H1 (cell line): ENCODE measurements around the gene ATF3. TPM values are rescaled to one million over a fixed set of nuclear protein-coding genes. Genes with fewer than 3 reads are reported as not detected.
A peak's percentile ranks its signal among the peaks of the same experiment; 100 is the strongest.

Experiments
- CTCF ChIA-PET: fragments of 300-600 bp; sonication (Branson Sonifier 250); formaldehyde crosslinking; loops from one replicate; lab custom pipeline; 2021; ENCODE audit not compliant: partially characterized antibody; lab: Charles Lee
- POLR2A ChIA-PET: fragments of 300-600 bp; sonication (Branson Sonifier 250); formaldehyde crosslinking; loops from one replicate; lab custom pipeline; 2021; ENCODE audit warnings: inconsistent platforms; ENCODE audit not compliant: partially characterized antibody; lab: Charles Lee
- DNase-seq, 2 experiments: peaks; one replicate each; pipeline versions ENCODE4 v3.0.0 to v3.0.0-alpha.2; 2010 to 2022; ENCODE audit warnings: low spot score in 2 of 2, low read depth in 1 of 2, mixed read lengths in 1 of 2
- FAIRE-seq: peaks from 2 replicates; lab custom pipeline; 2011; peaks lifted over from hg19 to GRCh38; lab: Jason Lieb, UNC
- H2AFZ ChIP-seq: 2 replicates; pipeline ENCODE4 v1.8.1; 2012; ENCODE audit warnings: low read length, inconsistent platforms
- H2AK5ac ChIP-seq: 2 replicates; pipeline ENCODE4 v1.6.1; 2013; ENCODE audit warnings: low read depth, low read length
- H2BK120ac ChIP-seq: replicated peaks from 2 replicates; pipeline ENCODE3; 2013; ENCODE audit warnings: low read depth, low read length, inconsistent platforms
- H2BK12ac ChIP-seq: 2 replicates; pipeline ENCODE4 v1.6.1; 2013; ENCODE audit warnings: low read depth, low read length
- H2BK15ac ChIP-seq: 2 replicates; pipeline ENCODE4 v1.6.1; 2013; ENCODE audit warnings: low read length
- H2BK20ac ChIP-seq: 2 replicates; pipeline ENCODE4 v1.6.1; 2013; ENCODE audit warnings: low read length
- H2BK5ac ChIP-seq: 2 replicates; pipeline ENCODE4 v1.6.1; 2013; ENCODE audit warnings: low read depth, low read length
- H3K14ac ChIP-seq: 2 replicates; pipeline ENCODE4 v1.6.1; 2013; ENCODE audit warnings: inconsistent platforms; ENCODE audit not compliant: insufficient read length
- H3K18ac ChIP-seq: 2 replicates; pipeline ENCODE4 v1.6.1; 2013; ENCODE audit warnings: low read length; ENCODE audit errors: extremely low read depth
- H3K23ac ChIP-seq: 2 replicates; pipeline ENCODE4 v1.6.1; 2013; ENCODE audit warnings: inconsistent platforms; ENCODE audit not compliant: insufficient read length
- H3K23me2 ChIP-seq: 2 replicates; pipeline ENCODE4 v1.6.1; 2013; ENCODE audit warnings: low read depth, low read length
- H3K27ac ChIP-seq: 2 replicates; pipeline ENCODE4 v1.6.1; 2011; ENCODE audit warnings: low read depth, low read length, inconsistent platforms
- H3K27me3 ChIP-seq, 4 experiments: replicated peaks in 1 of 4; 1 replicate in 1 of 4; 2 replicates in 3 of 4; pipeline versions ENCODE4 v1.6.1 to v1.8.1; 2011 to 2013; ENCODE audit warnings: low read length in 3 of 4, mild to moderate bottlenecking in 3 of 4, inconsistent platforms in 2 of 4, mixed read lengths in 2 of 4, moderate library complexity in 1 of 4; ENCODE audit not compliant: control insufficient read depth in 3 of 4, insufficient read depth in 3 of 4; ENCODE audit errors: extremely low read depth in 1 of 4
- H3K36me3 ChIP-seq, 4 experiments: 2 replicates each; pipeline versions ENCODE4 v1.6.1 to v1.8.1; 2011 to 2013; ENCODE audit warnings: mild to moderate bottlenecking in 4 of 4, low read length in 3 of 4, moderate library complexity in 2 of 4, control low read depth in 1 of 4, inconsistent platforms in 1 of 4; ENCODE audit not compliant: insufficient read depth in 4 of 4, control insufficient read depth in 2 of 4
- H3K4ac ChIP-seq: replicated peaks from 2 replicates; pipeline ENCODE3; 2013; ENCODE audit warnings: low read length, low read depth, mixed read lengths, inconsistent platforms; ENCODE audit not compliant: insufficient read length
- H3K4me1 ChIP-seq, 4 experiments: replicated peaks in 1 of 4; 1 replicate in 1 of 4; 2 replicates in 3 of 4; pipeline versions ENCODE4 v1.6.1 to v1.8.1; 2011 to 2013; ENCODE audit warnings: low read length in 3 of 4, inconsistent platforms in 2 of 4, mixed read lengths in 1 of 4; ENCODE audit not compliant: insufficient read depth in 4 of 4, control insufficient read depth in 3 of 4
- H3K4me2 ChIP-seq, 2 experiments: 2 replicates each; pipeline versions ENCODE4 v1.6.1 to v1.8.1; 2011 to 2013; ENCODE audit warnings: low read depth in 2 of 2, low read length in 2 of 2, control low read depth in 1 of 2, inconsistent platforms in 1 of 2, mild to moderate bottlenecking in 1 of 2; ENCODE audit not compliant: insufficient read depth in 1 of 2
- H3K4me3 ChIP-seq, 4 experiments: fragments of 200-600, 300-600 bp in 1 of 4; sonication (generic), shearing (Covaris generic), sonication (Bioruptor Twin) in 1 of 4; 2 replicates each; pipeline versions ENCODE4 v1.5.1 to v1.8.1; 2011 to 2016; ENCODE audit warnings: low read length in 4 of 4, low read depth in 3 of 4, control low read depth in 2 of 4, inconsistent platforms in 2 of 4, mild to moderate bottlenecking in 2 of 4, mixed read lengths in 1 of 4, moderate library complexity in 1 of 4; ENCODE audit not compliant: insufficient read depth in 2 of 4; ENCODE audit errors: extremely low read depth in 1 of 4
- H3K56ac ChIP-seq: replicated peaks from 2 replicates; pipeline ENCODE3; 2013; ENCODE audit warnings: low read depth, mild to moderate bottlenecking, mixed read lengths, low read length, inconsistent platforms; ENCODE audit not compliant: insufficient read length
- H3K79me1 ChIP-seq: 2 replicates; pipeline ENCODE4 v1.6.1; 2013; ENCODE audit warnings: low read depth, low read length, control low read depth
- H3K79me2 ChIP-seq, 2 experiments: 2 replicates each; pipeline versions ENCODE4 v1.6.1 to v1.8.1; 2012 to 2013; ENCODE audit warnings: low read length in 2 of 2, mild to moderate bottlenecking in 2 of 2, inconsistent platforms in 1 of 2; ENCODE audit not compliant: insufficient read depth in 2 of 2, control insufficient read depth in 1 of 2
- H3K9ac ChIP-seq, 4 experiments: replicated peaks in 1 of 4; 1 replicate in 1 of 4; 2 replicates in 3 of 4; pipeline versions ENCODE4 v1.6.1 to v1.8.1; 2011 to 2013; ENCODE audit warnings: low read depth in 3 of 4, low read length in 3 of 4, control low read depth in 2 of 4, mild to moderate bottlenecking in 2 of 4, moderate library complexity in 2 of 4, inconsistent platforms in 1 of 4; ENCODE audit errors: extremely low read depth in 1 of 4
- H3K9me3 ChIP-seq, 2 experiments: 2 replicates each; pipeline versions ENCODE4 v1.6.1 to v1.8.1; 2012 to 2013; ENCODE audit warnings: mild to moderate bottlenecking in 2 of 2, moderate library complexity in 2 of 2, control low read depth in 1 of 2, inconsistent platforms in 1 of 2, low read depth in 1 of 2, low read length in 1 of 2, mixed read lengths in 1 of 2; ENCODE audit not compliant: insufficient read depth in 2 of 2
- H4K20me1 ChIP-seq, 2 experiments: replicated peaks in 1 of 2; 2 replicates each; pipeline versions ENCODE3 to v1.8.1; 2011 to 2013; ENCODE audit warnings: inconsistent platforms in 2 of 2, low read length in 2 of 2, mild to moderate bottlenecking in 1 of 2; ENCODE audit not compliant: insufficient read depth in 2 of 2, control insufficient read depth in 1 of 2
- H4K5ac ChIP-seq: 2 replicates; pipeline ENCODE4 v1.6.1; 2013; ENCODE audit warnings: low read length, low read depth, mixed read lengths, inconsistent platforms; ENCODE audit not compliant: insufficient read length
- H4K8ac ChIP-seq: 2 replicates; pipeline ENCODE4 v1.8.0; 2013; ENCODE audit warnings: mild to moderate bottlenecking, moderate library complexity, low read length, inconsistent platforms; ENCODE audit not compliant: insufficient read depth; ENCODE audit errors: extremely low read depth
- H4K91ac ChIP-seq: replicated peaks from 2 replicates; pipeline ENCODE3; 2013; ENCODE audit warnings: low read length, mixed read lengths, inconsistent platforms; ENCODE audit not compliant: insufficient read length
- ASH2L ChIP-seq: fragments of 200-600, 300-600 bp; sonication (generic); IDR thresholded peaks from one replicate; pipeline ENCODE4 v1.7.1; 2017; ENCODE audit warnings: low read length
- BACH1 ChIP-seq: IDR thresholded peaks from 2 replicates; pipeline ENCODE4 v1.6.1; 2012; ENCODE audit warnings: low read length, improper control_type of control experiment
- BCL11A ChIP-seq, 2 experiments: IDR thresholded peaks; one replicate each; pipeline ENCODE4 v1.6.1; 2011; ENCODE audit warnings: low read depth in 2 of 2, low read length in 2 of 2, mild to moderate bottlenecking in 2 of 2
- CBX5 ChIP-seq: fragments of 300-800, 300-1000 bp; sonication (generic); IDR thresholded peaks from 2 replicates; pipeline ENCODE4 v1.7.1; 2016; ENCODE audit warnings: antibody characterized with exemption, low read length, low read depth
- CEBPB ChIP-seq: IDR thresholded peaks from 2 replicates; pipeline ENCODE4 v1.6.1; 2012; ENCODE audit warnings: low read depth, low read length
- JUN ChIP-seq: IDR thresholded peaks from 2 replicates; pipeline ENCODE4 v1.6.1; 2011; ENCODE audit warnings: low read depth, mild to moderate bottlenecking, improper control_type of control experiment, low read length
- KDM4A ChIP-seq: IDR thresholded peaks from one replicate; pipeline ENCODE4 v1.7.1; 2012; ENCODE audit warnings: low read depth, mild to moderate bottlenecking, moderate library complexity, low read length, inconsistent platforms; ENCODE audit not compliant: severe bottlenecking
- MAX ChIP-seq: IDR thresholded peaks from 2 replicates; pipeline ENCODE4 v1.6.1; 2012; ENCODE audit warnings: inconsistent platforms
- SRF ChIP-seq: IDR thresholded peaks from 2 replicates; pipeline ENCODE4 v1.6.1; 2011; ENCODE audit warnings: mild to moderate bottlenecking, low read depth, low read length, moderate library complexity
- TCF12 ChIP-seq: IDR thresholded peaks from 2 replicates; pipeline ENCODE4 v1.6.1; 2011; ENCODE audit warnings: low read depth, mild to moderate bottlenecking, low read length
- YY1 ChIP-seq: IDR thresholded peaks from 2 replicates; pipeline ENCODE4 v1.6.1; 2011; ENCODE audit warnings: low read depth, mild to moderate bottlenecking, low read length
- WGBS, 2 experiments: shearing (Covaris generic) in 1 of 2; methylation state at CpG; one replicate each; pipeline versions ENCODE4 v1.1.6 to v1.1.7; 2013 to 2015; ENCODE audit warnings: low lambda C conversion rate in 2 of 2, mixed read lengths in 2 of 2, inconsistent platforms in 1 of 2, low coverage in 1 of 2, missing lambda C conversion rate in 1 of 2; ENCODE audit not compliant: insufficient replicate concordance in 2 of 2, insufficient coverage in 1 of 2, insufficient read length in 1 of 2; ENCODE audit errors: extremely low coverage in 1 of 2, missing lambda C conversion rate in 1 of 2; 5-methylcytosine and 5-hydroxymethylcytosine counted together
- polyA plus RNA-seq, 7 experiments: library from polyadenylated mRNA; depleted of rRNA in 3 of 7; stranded (reverse) in 5 of 7; unstranded in 2 of 7; fragments of >200 nt in 5 of 7; fragments of 200-250 nt in 2 of 7; gene quantifications; 1 replicate in 5 of 7; 2 replicates in 1 of 7; 4 replicates in 1 of 7; pipeline versions ENCODE4 v1.2.1 to v1.2.3, GENCODE V29; 2011 to 2013; ENCODE audit warnings: missing spikeins in 2 of 7, mixed read lengths in 2 of 7
- total RNA-seq: library from RNA; stranded (reverse); fragmentation: NEBNext Ultra II Directional; extraction: Animal tissue kit (Norgen Biotek cat#: 25700); gene quantifications from 2 replicates; pipeline ENCODE4 v1.2.1, GENCODE V29; 2021

Gene ATF3
- total and polyA plus RNA-seq, 2 of the 8 experiments (the other 6 are each of a cell fraction or from before 2014, with no cell fraction given): 12.2 to 27.7 TPM

- H3K9me3 ChIP-seq: no peaks in the 10 kb centered on the region
- no peak overlapping the region for H4K5ac ChIP-seq
- no peak overlapping the region for H2BK120ac ChIP-seq
- peak overlapping the region; percentile 70 for H3K56ac ChIP-seq
- no peak overlapping the region for H2BK20ac ChIP-seq
- ChIA-PET POLR2A (interaction anchor here (0.8 to 5.1 kb wide), 9 partner anchors 9 to 244 kb away, joined by 3 to 39 read pairs (median 3); partner anchors contain the start of genes ATF3, NSL1 and TATDN3), CTCF (interaction anchor here (0.5 to 4.8 kb wide), 74 partner anchors 9 to 354 kb away, joined by 3 to 57 read pairs (median 5); partner anchors contain the start of genes BATF3, NSL1, SPATA45 and TATDN3)
- no peak for FAIRE-seq
- H4K91ac ChIP-seq: no peak overlapping the region
- DNase-seq: peak in 1 of 2 experiments; percentile 95
- no peaks in the 10 kb centered on the region for H3K36me3 ChIP-seq
- peak overlapping the region; percentile 74; the same call in 1 of the 2 replicates for H4K8ac ChIP-seq
- no peak overlapping the region for H3K14ac ChIP-seq
- no peaks in the 10 kb centered on the region for H3K23me2 ChIP-seq
- peak overlapping the region in 2 of 4 experiments; percentile 38 to 44; a peak in 2 of 7 replicates for H3K9ac ChIP-seq
- 0 out of 2 replicates have a peak overlapping the region, but pooled peaks have one; percentile 77 for H2BK15ac ChIP-seq
- H3K4me3 ChIP-seq: peak overlapping the region; percentile 34 to 77 (median 62)
- no peak overlapping the region; the same call in 1 of the 2 replicates for H2BK12ac ChIP-seq
- H2AFZ ChIP-seq: peak overlapping the region; percentile 91
- no peak overlapping the region for H3K23ac ChIP-seq
- no peaks in the 10 kb centered on the region for H3K79me2 ChIP-seq
- 19% methylated on average over 25 of the region's 37 CpGs; no CpG with 5 or more reads in 1 of the 2 experiments for WGBS, 2 experiments
- H3K27ac ChIP-seq: no peak overlapping the region
- H4K20me1 ChIP-seq: no peaks in the 10 kb centered on the region
- H2BK5ac ChIP-seq: peak overlapping the region; percentile 47; the same call in 1 of the 2 replicates
- no peak overlapping the region for H3K4ac ChIP-seq
- peak overlapping the region; percentile 37 to 78 for H3K4me2 ChIP-seq
- no peaks in the 10 kb centered on the region; the same call in 1 of the 2 replicates for H3K79me1 ChIP-seq
- peaks cover 0 to 9% (median 5%) of the 10 kb centered on the region in 4 experiments; a peak in 4 of 7 replicates for H3K27me3 ChIP-seq
- peak overlapping the region; percentile 95 for H3K18ac ChIP-seq
- no peaks in the 10 kb centered on the region; a peak in 1 of 7 replicates for H3K4me1 ChIP-seq
- no peak overlapping the region for H2AK5ac ChIP-seq
- no peak for TF ChIP-seq CBX5
- TF ChIP-seq KDM4A: peak; percentile 98
- TF ChIP-seq MAX: peak; percentile 55; the same call in 1 of the 2 replicates
- TF ChIP-seq ASH2L: peak; percentile 33
- TF ChIP-seq YY1: no peak; the same call in 1 of the 2 replicates
- 0 out of 2 replicates have a peak, but pooled peaks have one; percentile 16 for TF ChIP-seq TCF12
- TF ChIP-seq BCL11A (IDR thresholded peaks at IDR 0.05; ENCODE audit: low read depth in 2 of 2, low read length in 2 of 2): no peak
- TF ChIP-seq CEBPB: no peak
- no peak for TF ChIP-seq SRF
- 0 out of 2 replicates have a peak, but pooled peaks have one; percentile 25 for TF ChIP-seq BACH1
- peak; percentile 36; the same call in 1 of the 2 replicates for TF ChIP-seq JUN
Measured at GRCh38 chr1:212665241-212666115, 56.9 kb downstream of the ATF3 start.
